Naive thymus-derived CD4-positive, alpha-beta T cell (primary cell): Measurements from ENCODE around the gene CCDC154. TPM values are rescaled to one million over a fixed set of nuclear protein-coding genes. Genes with fewer than 3 reads are reported as not detected.
"Not testable (repeated sequence)": the region's sequence is repeated elsewhere in the genome, so short reads cannot be mapped to it uniquely, and the experiment has no call there.

Experiments used
- ATAC-seq: fragments of 150-1000 bp; cut with Tn5 transposase; 2 replicates; pipeline ENCODE4 v1.10.0; 2021; ENCODE audit warnings: mild to moderate bottlenecking, moderate library complexity
- CTCF ChIA-PET: fragments of 350-600 bp; sonication (Branson Sonifier 250); formaldehyde crosslinking; loops from one replicate; lab custom pipeline; 2021; ENCODE audit warnings: antibody characterized with exemption; lab: Charles Lee
- POLR2A ChIA-PET: fragments of 350-600 bp; sonication (Branson Sonifier 250); formaldehyde crosslinking; loops from one replicate; lab custom pipeline; 2021; ENCODE audit warnings: antibody characterized with exemption, inconsistent platforms; lab: Charles Lee
- DNase-seq, 9 donors: peaks; one replicate each; pipeline versions ENCODE4 v3.0.0 to v3.0.0-alpha.2; 2020 to 2022; ENCODE audit warnings: mixed read lengths in 1 of 9
- H3K27ac ChIP-seq: one replicate; pipeline ENCODE4 v1.7.0; 2013; ENCODE audit warnings: mild to moderate bottlenecking, low read depth, low read length, moderate library complexity
- H3K27me3 ChIP-seq, 2 donors: one replicate each; pipeline ENCODE4 v1.7.0; 2013; ENCODE audit warnings: low read length in 2 of 2, mild to moderate bottlenecking in 2 of 2, moderate library complexity in 2 of 2; ENCODE audit not compliant: control insufficient read depth in 2 of 2, insufficient read depth in 2 of 2
- H3K36me3 ChIP-seq, 3 experiments: 1 replicate in 2 of 3; 2 replicates in 1 of 3; pipeline ENCODE4 v1.7.0; 2013; ENCODE audit warnings: low read length in 3 of 3, mild to moderate bottlenecking in 3 of 3, moderate library complexity in 1 of 3; ENCODE audit not compliant: insufficient read depth in 3 of 3, control insufficient read depth in 2 of 3
- H3K4me1 ChIP-seq, 2 donors: one replicate each; pipeline ENCODE4 v1.7.0; 2013; ENCODE audit warnings: low read length in 2 of 2, mild to moderate bottlenecking in 2 of 2, moderate library complexity in 1 of 2; ENCODE audit not compliant: control insufficient read depth in 2 of 2, insufficient read depth in 2 of 2
- H3K4me3 ChIP-seq: 2 replicates; pipeline ENCODE4 v1.7.0; 2013; ENCODE audit warnings: mild to moderate bottlenecking, low read length
- H3K9me3 ChIP-seq, 3 experiments: 1 replicate in 2 of 3; 2 replicates in 1 of 3; pipeline ENCODE4 v1.7.0; 2013; ENCODE audit warnings: low read length in 3 of 3; ENCODE audit not compliant: control insufficient read depth in 2 of 3
- H3K27ac Mint-ChIP-seq, 9 donors: one replicate each; pipeline ENCODE4 v1.8.0; 2020 to 2022; ENCODE audit warnings: mixed read lengths in 9 of 9, mild to moderate bottlenecking in 8 of 9, moderate library complexity in 5 of 9, inconsistent platforms in 2 of 9
- H3K27me3 Mint-ChIP-seq, 5 donors: one replicate each; pipeline ENCODE4 v1.8.0; 2021 to 2022; ENCODE audit warnings: mixed read lengths in 5 of 5, mild to moderate bottlenecking in 1 of 5
- H3K36me3 Mint-ChIP-seq, 5 donors: one replicate each; pipeline ENCODE4 v1.8.0; 2020 to 2022; ENCODE audit warnings: mixed read lengths in 5 of 5, mild to moderate bottlenecking in 3 of 5, inconsistent platforms in 1 of 5
- H3K4me1 Mint-ChIP-seq, 7 donors: one replicate each; pipeline ENCODE4 v1.8.0; 2020 to 2022; ENCODE audit warnings: mixed read lengths in 7 of 7, mild to moderate bottlenecking in 3 of 7, inconsistent platforms in 1 of 7
- H3K4me3 Mint-ChIP-seq, 10 donors: one replicate each; pipeline ENCODE4 v1.8.0; 2020 to 2022; ENCODE audit warnings: mild to moderate bottlenecking in 10 of 10, mixed read lengths in 10 of 10, moderate library complexity in 6 of 10, inconsistent platforms in 2 of 10
- H3K9me3 Mint-ChIP-seq, 11 donors: one replicate each; pipeline ENCODE4 v1.8.0; 2020 to 2022; ENCODE audit warnings: mixed read lengths in 11 of 11, mild to moderate bottlenecking in 4 of 11, inconsistent platforms in 1 of 11, moderate library complexity in 1 of 11
- intact Hi-C, 2 donors: fragments of 100-400 bp; cut with micrococcal nuclease; formaldehyde crosslinking; loops; one replicate each; pipeline ENCODE4 v1.15.1; 2023
- polyA plus RNA-seq, 2 donors: library from polyadenylated mRNA; unstranded; fragments of 300-500 nt; fragmentation: Illumina TruSeq; gene quantifications; one replicate each; pipeline ENCODE4 v1.2.3, GENCODE V29; 2021
- total RNA-seq, 6 experiments: library from RNA in 5 of 6; stranded (reverse) in 5 of 6; gene quantifications; 1 replicate in 5 of 6; 2 replicates in 1 of 6; pipeline ENCODE4 v1.2.3 and lab custom pipeline; 2021 to 2026

Gene CCDC154
- total and polyA plus RNA-seq, 7 experiments from 2014 or later: 3.6 to 19.1 (median 8.9) TPM; not detected in 2

GRCh38 chr16:1469141-1469540 is 24.8 kb upstream of the CCDC154 start:
- H3K27ac Mint-ChIP-seq, CTCF ChIA-PET, H3K9me3 Mint-ChIP-seq, DNase-seq, H3K27me3 ChIP-seq, H3K36me3 Mint-ChIP-seq, ATAC-seq, H3K27ac ChIP-seq, H3K4me3 ChIP-seq, H3K27me3 Mint-ChIP-seq, H3K9me3 ChIP-seq, intact Hi-C loops: not testable (repeated sequence)
- POLR2A ChIA-PET: interaction anchor here (1.3 kb wide), 1 partner anchor 48 kb away, joined by 3 read pairs; no protein-coding TSS in a partner anchor
- Mint-ChIP-seq H3K4me1 (peaks cover 13 to 47% (median 40%) of the 10 kb centered on the region in 7 donors), H3K4me3 (peak overlapping the region in 1 of 10 donors; percentile 38)
- peaks cover 5 to 12% of the 10 kb centered on the region in 2 donors for H3K4me1 ChIP-seq
- peaks cover 0 to 12% (median 4%) of the 10 kb centered on the region in 3 experiments for H3K36me3 ChIP-seq

DNA sequence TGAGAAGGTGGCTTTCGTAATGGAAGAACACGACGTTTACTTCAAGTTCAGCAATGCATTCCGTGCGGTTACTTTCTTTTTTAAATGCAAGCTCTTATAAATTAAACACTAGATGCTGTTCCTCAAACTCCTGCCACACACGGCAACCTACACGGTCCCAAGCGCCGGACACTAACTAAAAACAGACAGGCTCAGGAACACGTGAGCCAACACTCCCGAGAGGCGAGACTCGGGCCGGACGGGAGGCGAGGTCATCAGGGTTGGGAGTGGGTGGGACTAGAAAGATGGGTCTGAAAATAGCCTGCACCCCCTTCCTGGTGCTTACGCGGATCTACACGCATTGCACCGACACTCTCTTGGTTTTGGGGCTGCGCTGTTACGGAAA is 24.1 kb upstream of the CCDC154 start:
- Histone ChIP-seq H3K36me3 (peaks cover 0 to 14% (median 4%) of the 10 kb centered on the region in 3 experiments), H3K4me1 (peaks cover 0 to 5% of the 10 kb centered on the region in 2 donors), H3K4me3 (no peak overlapping the region), H3K9me3 (no peaks in the 10 kb centered on the region), H3K27ac (no peak overlapping the region), H3K27me3 (no peaks in the 10 kb centered on the region)
- ChIA-PET CTCF (no interaction called here), POLR2A (no interaction called here)
- H3K27me3 Mint-ChIP-seq: no peaks in the 10 kb centered on the region
- intact Hi-C loops: no loop called here
- peaks cover 10 to 40% (median 37%) of the 10 kb centered on the region in 7 donors for H3K4me1 Mint-ChIP-seq
- ATAC-seq: no peak
- H3K4me3 Mint-ChIP-seq: no peak overlapping the region
- DNase-seq: no peak
- no peak overlapping the region for H3K27ac Mint-ChIP-seq
- H3K36me3 Mint-ChIP-seq: peaks cover 0 to 5% (median 0%) of the 10 kb centered on the region in 5 donors
- H3K9me3 Mint-ChIP-seq: no peaks in the 10 kb centered on the region

GRCh38 chr16:1466968-1467521 is 22.7 kb upstream of the CCDC154 start:
- Mint-ChIP-seq H3K36me3 (peaks cover 0 to 13% (median 0%) of the 10 kb centered on the region in 5 donors), H3K27ac (no peak overlapping the region), H3K27me3 (no peaks in the 10 kb centered on the region), H3K4me1 (peaks cover 4 to 30% (median 27%) of the 10 kb centered on the region in 7 donors), H3K9me3 (no peaks in the 10 kb centered on the region), H3K4me3 (peak overlapping the region in 1 of 10 donors; percentile 45)
- peaks cover 0 to 23% (median 4%) of the 10 kb centered on the region in 3 experiments for H3K36me3 ChIP-seq
- POLR2A ChIA-PET: no interaction called here
- H3K27ac ChIP-seq: no peak overlapping the region
- no peak for DNase-seq
- no peaks in the 10 kb centered on the region for H3K27me3 ChIP-seq
- CTCF ChIA-PET: no interaction called here
- H3K4me3 ChIP-seq: no peak overlapping the region
- ATAC-seq: peak; percentile 57
- intact Hi-C loops: no loop called here
- no peaks in the 10 kb centered on the region for H3K4me1 ChIP-seq
- no peaks in the 10 kb centered on the region for H3K9me3 ChIP-seq

DNA sequence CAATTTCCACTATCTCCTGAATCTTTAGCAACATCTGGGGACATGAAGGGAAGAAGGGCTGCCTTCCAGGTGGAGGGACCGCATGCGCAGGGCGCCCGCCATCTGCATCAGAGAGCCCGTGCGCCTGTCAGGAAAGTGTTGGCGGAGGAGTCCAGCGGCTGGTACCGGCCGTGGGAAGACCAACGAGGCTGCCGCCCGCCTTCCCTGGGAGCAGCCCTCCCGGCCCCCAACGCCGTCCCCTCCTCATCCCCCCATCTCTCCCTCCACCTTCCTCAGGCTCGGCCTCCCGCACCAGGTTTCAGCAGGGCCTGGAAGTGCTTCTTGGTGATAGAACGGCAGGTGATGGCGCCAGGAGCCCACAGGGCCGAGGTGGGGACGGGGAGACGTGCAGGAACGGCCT is 21.7 kb upstream of the CCDC154 start:
- Mint-ChIP-seq H3K27ac (peak overlapping the region in 1 of 9 donors; percentile 17), H3K27me3 (no peaks in the 10 kb centered on the region), H3K4me1 (peaks cover 0 to 28% (median 19%) of the 10 kb centered on the region in 7 donors), H3K36me3 (peaks cover 0 to 13% (median 0%) of the 10 kb centered on the region in 5 donors), H3K9me3 (no peaks in the 10 kb centered on the region), H3K4me3 (no peak overlapping the region)
- H3K36me3 ChIP-seq: peaks cover 0 to 32% (median 4%) of the 10 kb centered on the region in 3 experiments
- POLR2A ChIA-PET: no interaction called here
- no peak for ATAC-seq
- H3K9me3 ChIP-seq: no peaks in the 10 kb centered on the region
- CTCF ChIA-PET: no interaction called here
- no peaks in the 10 kb centered on the region for H3K4me1 ChIP-seq
- H3K27me3 ChIP-seq: no peaks in the 10 kb centered on the region
- no peak for DNase-seq
- no peak overlapping the region for H3K27ac ChIP-seq
- no peak overlapping the region for H3K4me3 ChIP-seq
- intact Hi-C loops: no loop called here

- Mint-ChIP-seq H3K36me3 (peaks cover 0 to 13% (median 0%) of the 10 kb centered on the region in 5 donors), H3K4me1 (peaks cover 0 to 23% (median 14%) of the 10 kb centered on the region in 7 donors), H3K27me3 (no peaks in the 10 kb centered on the region), H3K27ac (no peak overlapping the region), H3K9me3 (no peaks in the 10 kb centered on the region), H3K4me3 (no peak overlapping the region)
- ChIA-PET POLR2A (no interaction called here), CTCF (no interaction called here)
- ATAC-seq (no peak), DNase-seq (no peak)
- H3K27ac ChIP-seq: no peak overlapping the region
- intact Hi-C loops: no loop called here
- H3K9me3 ChIP-seq: no peaks in the 10 kb centered on the region
- no peak overlapping the region for H3K4me3 ChIP-seq
- H3K4me1 ChIP-seq: no peaks in the 10 kb centered on the region
- peaks cover 0 to 37% (median 4%) of the 10 kb centered on the region in 3 experiments for H3K36me3 ChIP-seq
- H3K27me3 ChIP-seq: no peaks in the 10 kb centered on the region
Observed at GRCh38 chr16:1465567-1465915, 21.2 kb upstream of the CCDC154 start.

DNA sequence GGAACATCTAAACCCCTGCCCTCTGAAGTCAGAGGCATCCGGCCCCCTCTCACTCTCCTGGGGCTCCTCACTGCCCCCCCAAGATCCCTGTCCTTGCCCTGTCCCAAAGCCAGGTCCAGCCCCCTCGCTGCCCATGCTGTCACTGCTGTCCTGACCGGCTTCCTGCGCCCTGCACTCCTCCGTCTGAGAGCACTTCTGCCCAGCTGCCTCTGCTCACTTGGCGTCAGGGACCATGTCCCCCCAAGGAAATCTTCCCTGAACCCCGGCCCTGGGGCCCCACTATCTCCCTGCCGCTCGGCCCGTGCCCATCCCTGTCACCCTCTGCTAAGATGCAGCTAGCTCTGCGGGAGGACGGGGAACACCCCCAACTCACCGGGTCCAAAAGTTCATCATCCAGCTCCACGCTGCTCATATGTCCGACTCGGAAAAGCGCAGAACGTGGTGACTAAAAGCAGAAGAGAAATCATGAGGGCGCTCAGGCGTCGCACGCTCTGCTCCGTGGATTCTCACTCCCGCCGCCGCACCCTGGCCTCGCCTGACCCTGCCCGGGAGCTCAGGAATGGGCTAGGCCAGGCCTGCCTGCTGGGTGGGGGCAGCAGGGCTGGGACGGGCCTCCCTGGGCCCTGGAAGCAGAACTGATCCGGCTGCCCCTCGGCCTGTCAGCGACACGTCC is 20.7 kb upstream of the CCDC154 start:
- ChIA-PET POLR2A (no interaction called here), CTCF (no interaction called here)
- Histone ChIP-seq H3K27me3 (no peaks in the 10 kb centered on the region), H3K4me1 (no peaks in the 10 kb centered on the region), H3K4me3 (no peak overlapping the region), H3K9me3 (no peaks in the 10 kb centered on the region), H3K36me3 (peaks cover 0 to 43% (median 8%) of the 10 kb centered on the region in 3 experiments), H3K27ac (no peak overlapping the region)
- intact Hi-C loops: no loop called here
- H3K4me1 Mint-ChIP-seq: peaks cover 0 to 20% (median 9%) of the 10 kb centered on the region in 7 donors
- H3K9me3 Mint-ChIP-seq: no peaks in the 10 kb centered on the region
- DNase-seq (no peak), ATAC-seq (no peak)
- H3K36me3 Mint-ChIP-seq: peaks cover 0 to 13% (median 0%) of the 10 kb centered on the region in 5 donors
- no peak overlapping the region for H3K27ac Mint-ChIP-seq
- no peaks in the 10 kb centered on the region for H3K27me3 Mint-ChIP-seq
- no peak overlapping the region for H3K4me3 Mint-ChIP-seq
